NB4 (cell line): ENCODE results near the gene LCN15.
"Not testable (repeated sequence)": the region's sequence is repeated elsewhere in the genome, so short reads cannot be mapped to it uniquely, and the experiment has no call there.

Experiments
- DNase-seq: peaks from one replicate; pipeline ENCODE4 v3.0.0; 2010; ENCODE audit warnings: low read depth
- H3K4me3 ChIP-seq: one replicate; pipeline ENCODE4 v1.5.1; 2011; ENCODE audit warnings: mild to moderate bottlenecking, low read depth, low read length, moderate library complexity
- MAX ChIP-seq: IDR thresholded peaks from 2 replicates; pipeline ENCODE4 v1.6.1; 2011; ENCODE audit warnings: low read depth, low read length
- MYC ChIP-seq: IDR thresholded peaks from 2 replicates; pipeline ENCODE4 v1.6.1; 2011; ENCODE audit warnings: low read depth, low read length
- POLR2A ChIP-seq: IDR thresholded peaks from 2 replicates; pipeline ENCODE4 v1.6.1; 2011; ENCODE audit warnings: mild to moderate bottlenecking; ENCODE audit not compliant: insufficient read length; ENCODE audit errors: extremely low read depth
- TF ChIP-seq, protein P1 (sequence below): IDR thresholded peaks from one replicate; pipeline ENCODE4 v1.5.1; 2012; ENCODE audit warnings: low read depth, low read length

LCN15 gene

GRCh38 chr9:136757328-136757727, 7.0 kb downstream of the LCN15 start:
- no peak overlapping the region for H3K4me3 ChIP-seq
- DNase-seq = no peak
- TF ChIP-seq POLR2A (no peak), MYC (no peak), MAX (no peak)
- TF ChIP-seq, protein P1, sequence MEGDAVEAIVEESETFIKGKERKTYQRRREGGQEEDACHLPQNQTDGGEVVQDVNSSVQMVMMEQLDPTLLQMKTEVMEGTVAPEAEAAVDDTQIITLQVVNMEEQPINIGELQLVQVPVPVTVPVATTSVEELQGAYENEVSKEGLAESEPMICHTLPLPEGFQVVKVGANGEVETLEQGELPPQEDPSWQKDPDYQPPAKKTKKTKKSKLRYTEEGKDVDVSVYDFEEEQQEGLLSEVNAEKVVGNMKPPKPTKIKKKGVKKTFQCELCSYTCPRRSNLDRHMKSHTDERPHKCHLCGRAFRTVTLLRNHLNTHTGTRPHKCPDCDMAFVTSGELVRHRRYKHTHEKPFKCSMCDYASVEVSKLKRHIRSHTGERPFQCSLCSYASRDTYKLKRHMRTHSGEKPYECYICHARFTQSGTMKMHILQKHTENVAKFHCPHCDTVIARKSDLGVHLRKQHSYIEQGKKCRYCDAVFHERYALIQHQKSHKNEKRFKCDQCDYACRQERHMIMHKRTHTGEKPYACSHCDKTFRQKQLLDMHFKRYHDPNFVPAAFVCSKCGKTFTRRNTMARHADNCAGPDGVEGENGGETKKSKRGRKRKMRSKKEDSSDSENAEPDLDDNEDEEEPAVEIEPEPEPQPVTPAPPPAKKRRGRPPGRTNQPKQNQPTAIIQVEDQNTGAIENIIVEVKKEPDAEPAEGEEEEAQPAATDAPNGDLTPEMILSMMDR = no peak

DNA sequence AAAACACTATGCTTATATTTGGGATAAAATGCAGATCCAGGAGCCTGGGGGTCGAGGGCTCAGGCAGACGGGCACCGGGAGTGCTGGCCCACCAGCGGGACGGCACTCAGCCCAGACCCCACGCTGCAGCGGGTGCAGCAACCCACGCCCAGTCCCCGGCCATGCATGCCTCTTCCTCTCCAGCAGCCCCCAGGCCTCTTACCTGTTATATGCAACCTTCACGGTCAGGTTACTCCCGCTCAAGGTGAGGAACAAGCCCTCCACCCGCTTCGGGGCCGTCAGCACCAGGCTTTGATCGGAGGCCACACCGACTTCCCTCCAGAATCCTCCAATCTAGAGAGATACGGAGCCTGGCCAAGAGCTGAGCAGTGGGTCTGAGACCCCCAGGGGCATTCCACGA, 7.5 kb downstream of the LCN15 start:
- TF ChIP-seq, protein P1 = no peak
- no peak for TF ChIP-seq MYC
- TF ChIP-seq MAX = no peak
- no peak for TF ChIP-seq POLR2A
- DNase-seq = no peak
- no peak overlapping the region for H3K4me3 ChIP-seq

DNA sequence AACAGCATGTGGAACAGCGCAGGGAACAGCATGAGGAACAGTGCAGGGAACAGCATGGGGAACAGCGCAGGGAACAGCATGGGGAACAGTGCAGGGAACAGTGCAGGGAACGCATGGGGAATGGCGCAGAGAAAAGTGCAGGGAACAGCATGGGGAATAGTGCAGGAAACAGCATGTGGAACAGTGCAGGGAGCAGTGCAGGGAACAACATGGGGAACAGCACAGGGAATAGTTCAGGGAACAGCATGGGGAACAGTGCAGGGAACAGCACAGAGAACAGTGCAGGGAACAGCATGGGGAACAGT, 8.2 kb downstream of the LCN15 start:
- no peak for DNase-seq
- TF ChIP-seq MYC (no peak), POLR2A (no peak)
- H3K4me3 ChIP-seq = no peak overlapping the region

- not testable (repeated sequence) for DNase-seq
Observed at GRCh38 chr9:136755302-136756133, 8.8 kb downstream of the LCN15 start.

GRCh38 chr9:136754626-136755301, 9.6 kb downstream of the LCN15 start:
- DNase-seq = no peak
- TF ChIP-seq POLR2A (no peak), MYC (no peak), MAX (no peak)
- TF ChIP-seq, protein P1 = no peak
- H3K4me3 ChIP-seq = no peak overlapping the region

More at GRCh38 chr9:136755302-136756133, 8.8 kb downstream of the LCN15 start:
- H3K4me3 ChIP-seq = not testable (repeated sequence)

- TF ChIP-seq MYC (no peak), POLR2A (no peak), MAX (no peak)
- TF ChIP-seq, protein P1 = no peak
- no peak overlapping the region for H3K4me3 ChIP-seq
- no peak for DNase-seq
Observed at GRCh38 chr9:136754059-136754572, 10.2 kb downstream of the LCN15 start.
